Kidney (tissue), 14 donors: ENCODE data around the gene SUPT5H. TPM values are rescaled to one million over a fixed set of nuclear protein-coding genes. Genes with fewer than 3 reads are reported as not detected.

Source experiments
- DNase-seq, 5 donors: peaks; one replicate each; pipeline ENCODE4 v3.0.0-alpha.2; 2013 to 2020
- FAIRE-seq: peaks from 2 replicates; lab custom pipeline; 2012; peaks lifted over from hg19 to GRCh38; lab: Jason Lieb, UNC
- H3K27ac ChIP-seq, 2 donors: one replicate each; pipeline ENCODE4 v1.7.0; 2013; ENCODE audit warnings: low read depth in 2 of 2, low read length in 2 of 2, inconsistent platforms in 1 of 2
- H3K27me3 ChIP-seq: one replicate; pipeline ENCODE4 v1.7.1; 2013; ENCODE audit warnings: low read length, inconsistent platforms; ENCODE audit not compliant: control insufficient read depth, insufficient read depth
- H3K36me3 ChIP-seq, 3 donors: one replicate each; pipeline versions ENCODE4 v1.7.0 to v1.7.1; 2013; ENCODE audit warnings: low read length in 3 of 3, control low read depth in 1 of 3, inconsistent platforms in 1 of 3; ENCODE audit not compliant: insufficient read depth in 3 of 3, control insufficient read depth in 2 of 3
- H3K4me1 ChIP-seq, 3 donors: one replicate each; pipeline versions ENCODE4 v1.7.0 to v1.7.1; 2013; ENCODE audit warnings: low read length in 3 of 3, inconsistent platforms in 1 of 3, low read depth in 1 of 3; ENCODE audit not compliant: control insufficient read depth in 2 of 3, insufficient read depth in 2 of 3
- H3K4me3 ChIP-seq, 3 donors: one replicate each; pipeline versions ENCODE4 v1.7.0 to v1.8.1; 2013; ENCODE audit warnings: low read length in 3 of 3, control low read depth in 1 of 3, inconsistent platforms in 1 of 3
- H3K9ac ChIP-seq, 3 donors: one replicate each; pipeline versions ENCODE4 v1.7.0 to v1.7.1; 2013; ENCODE audit warnings: low read length in 3 of 3, control low read depth in 1 of 3, inconsistent platforms in 1 of 3
- H3K9me3 ChIP-seq, 3 donors: one replicate each; pipeline versions ENCODE4 v1.7.0 to v1.7.1; 2013; ENCODE audit warnings: low read length in 3 of 3, control low read depth in 1 of 3, inconsistent platforms in 1 of 3; ENCODE audit not compliant: control insufficient read depth in 2 of 3, insufficient read depth in 1 of 3
- CTCF ChIP-seq: IDR thresholded peaks from 3 replicates; pipeline ENCODE4 v1.5.1; 2012; ENCODE audit warnings: mild to moderate bottlenecking, moderate library complexity, borderline replicate concordance; ENCODE audit not compliant: insufficient read depth; ENCODE audit errors: extremely low read depth
- intact Hi-C: fragments of 100-400 bp; cut with DNase I; formaldehyde crosslinking; loops from one replicate; pipeline ENCODE4 v1.11.1; 2022
- polyA plus RNA-seq: library from polyadenylated mRNA; stranded (reverse); fragments of 350-450 nt; fragmentation: Illumina TruSeq; extraction: RNeasy Lipid Tissue Mini Kit (QIAGEN cat#74804); gene quantifications from one replicate; pipeline ENCODE4 v1.2.3, GENCODE V29; 2014; ENCODE audit warnings: low read depth, low replicate concordance; ENCODE audit not compliant: insufficient read depth
- total RNA-seq: library from RNA; stranded (reverse); fragmentation: NEBNext Ultra II Directional; extraction: Animal tissue kit (Norgen Biotek cat#: 25700); gene quantifications from one replicate; pipeline ENCODE4 v1.2.1, GENCODE V29; 2021
- donor health status: control.
- donor health status: control.
- donor health status: control.
- donor health status: control.
- donor health status: control.
- donor health status: DM: yes; HTN: yes; CAD: no.
- donor health status: Normal renal cell carcinoma (clear cell type).

SUPT5H gene
- total and polyA plus RNA-seq, 2 donors from 2014 or later, result 106 to 123 TPM

- no peak for FAIRE-seq
- no peaks in the 10 kb centered on the region for H3K27me3 ChIP-seq
- H3K9ac ChIP-seq, result no peak overlapping the region
- no peak overlapping the region for H3K27ac ChIP-seq
- no peaks in the 10 kb centered on the region for H3K9me3 ChIP-seq
- no peak for DNase-seq
- no peaks in the 10 kb centered on the region for H3K36me3 ChIP-seq
- H3K4me3 ChIP-seq, result no peak overlapping the region
- intact Hi-C loops, result no loop called here
- H3K4me1 ChIP-seq, result peaks cover 0 to 5% (median 3%) of the 10 kb centered on the region in 3 donors
- no peak for TF ChIP-seq CTCF
These were observed 19.2 kb upstream of the SUPT5H start for GRCh38 chr19:39426170-39426569.

- H3K9ac ChIP-seq, result no peak overlapping the region
- peaks cover 0 to 5% (median 3%) of the 10 kb centered on the region in 3 donors for H3K4me1 ChIP-seq
- intact Hi-C loops, result no loop called here
- no peak for FAIRE-seq
- peak overlapping the region in 1 of 3 donors; percentile 16 for H3K4me3 ChIP-seq
- H3K27me3 ChIP-seq, result no peaks in the 10 kb centered on the region
- no peak for TF ChIP-seq CTCF
- no peaks in the 10 kb centered on the region for H3K9me3 ChIP-seq
- DNase-seq, result no peak
- no peak overlapping the region for H3K27ac ChIP-seq
- peaks cover 0 to 4% (median under 1%) of the 10 kb centered on the region in 3 donors for H3K36me3 ChIP-seq
These were observed 17.7 kb upstream of the SUPT5H start for GRCh38 chr19:39427707-39428106.

GRCh38 chr19:39428283-39429112 lies 16.9 kb upstream of the SUPT5H start:
- peak overlapping the region in 1 of 3 donors; percentile 39 for H3K4me3 ChIP-seq
- TF ChIP-seq CTCF, result no peak
- peaks cover 3 to 12% (median 5%) of the 10 kb centered on the region in 3 donors for H3K36me3 ChIP-seq
- H3K4me1 ChIP-seq, result peaks cover 0 to 5% (median 3%) of the 10 kb centered on the region in 3 donors
- intact Hi-C loops, result no loop called here
- no peak overlapping the region for H3K9ac ChIP-seq
- no peaks in the 10 kb centered on the region for H3K9me3 ChIP-seq
- H3K27me3 ChIP-seq, result no peaks in the 10 kb centered on the region
- no peak for FAIRE-seq
- H3K27ac ChIP-seq, result peak overlapping the region; percentile 53 to 65
- peak; percentile 92 to 98 (median 93) for DNase-seq
